CD4-positive, alpha-beta memory T cell (primary cell): Measurements from ENCODE around the gene CLECL1. TPM values are rescaled to one million over a fixed set of nuclear protein-coding genes. Genes with fewer than 3 reads are reported as not detected.
"Not testable (repeated sequence)": the region's sequence is repeated elsewhere in the genome, so short reads cannot be mapped to it uniquely, and the experiment has no call there.

Experiments used
- CTCF ChIA-PET: fragments of 350-600 bp; sonication (Branson Sonifier 250); formaldehyde crosslinking; loops from one replicate; lab custom pipeline; 2021; ENCODE audit warnings: inconsistent platforms; ENCODE audit not compliant: partially characterized antibody; lab: Charles Lee
- POLR2A ChIA-PET: fragments of 350-600 bp; sonication (Branson Sonifier 250); formaldehyde crosslinking; loops from one replicate; lab custom pipeline; 2021; ENCODE audit not compliant: partially characterized antibody; lab: Charles Lee
- DNase-seq, 5 donors: peaks; one replicate each; pipeline versions ENCODE4 v3.0.0 to v3.0.0-alpha.2; 2020 to 2022; ENCODE audit warnings: mixed read lengths in 1 of 5
- H3K27ac ChIP-seq: one replicate; pipeline ENCODE4 v1.7.0; 2013; ENCODE audit warnings: low read depth, low read length
- H3K27me3 ChIP-seq: 2 replicates; pipeline ENCODE4 v1.7.0; 2013; ENCODE audit warnings: mild to moderate bottlenecking, low read length, moderate library complexity; ENCODE audit not compliant: insufficient read depth
- H3K36me3 ChIP-seq: 2 replicates; pipeline ENCODE4 v1.7.0; 2013; ENCODE audit warnings: mild to moderate bottlenecking, low read length, moderate library complexity; ENCODE audit not compliant: insufficient read depth
- H3K4me1 ChIP-seq: 2 replicates; pipeline ENCODE4 v1.7.0; 2013; ENCODE audit warnings: mild to moderate bottlenecking, low read length, moderate library complexity; ENCODE audit not compliant: insufficient read depth
- H3K4me3 ChIP-seq, 2 donors: one replicate each; pipeline ENCODE4 v1.7.0; 2013; ENCODE audit warnings: low read length in 2 of 2, mild to moderate bottlenecking in 1 of 2
- H3K9me3 ChIP-seq, 2 donors: one replicate each; pipeline ENCODE4 v1.7.0; 2013; ENCODE audit warnings: low read length in 2 of 2, control low read depth in 1 of 2; ENCODE audit not compliant: control insufficient read depth in 1 of 2
- H3K27ac Mint-ChIP-seq, 7 donors: one replicate each; pipeline ENCODE4 v1.8.0; 2020 to 2021; ENCODE audit warnings: mixed read lengths in 7 of 7, mild to moderate bottlenecking in 6 of 7, inconsistent platforms in 3 of 7, moderate library complexity in 3 of 7
- H3K27me3 Mint-ChIP-seq, 2 donors: one replicate each; pipeline ENCODE4 v1.8.0; 2020 to 2021; ENCODE audit warnings: mixed read lengths in 2 of 2
- H3K36me3 Mint-ChIP-seq, 2 donors: one replicate each; pipeline ENCODE4 v1.8.0; 2020 to 2021; ENCODE audit warnings: mixed read lengths in 2 of 2, inconsistent platforms in 1 of 2, mild to moderate bottlenecking in 1 of 2
- H3K4me1 Mint-ChIP-seq, 4 donors: one replicate each; pipeline ENCODE4 v1.8.0; 2020 to 2021; ENCODE audit warnings: mixed read lengths in 4 of 4, mild to moderate bottlenecking in 1 of 4
- H3K4me3 Mint-ChIP-seq, 8 donors: one replicate each; pipeline ENCODE4 v1.8.0; 2020 to 2021; ENCODE audit warnings: mixed read lengths in 8 of 8, mild to moderate bottlenecking in 7 of 8, moderate library complexity in 6 of 8, inconsistent platforms in 3 of 8
- H3K9me3 Mint-ChIP-seq, 8 donors: one replicate each; pipeline ENCODE4 v1.8.0; 2020 to 2021; ENCODE audit warnings: mixed read lengths in 8 of 8, mild to moderate bottlenecking in 5 of 8, inconsistent platforms in 3 of 8, moderate library complexity in 1 of 8
- intact Hi-C: fragments of 100-400 bp; cut with micrococcal nuclease; formaldehyde crosslinking; loops from one replicate; pipeline ENCODE4 v1.15.1; 2023
- polyA plus RNA-seq, 2 donors: library from polyadenylated mRNA; unstranded; fragments of 300-500 nt; fragmentation: Illumina TruSeq; gene quantifications; one replicate each; pipeline ENCODE4 v1.2.3, GENCODE V29; 2021
- total RNA-seq, 2 experiments: library from RNA; stranded (reverse); gene quantifications; one replicate each; pipeline ENCODE4 v1.2.3, GENCODE V29; 2021

Gene CLECL1
- total and polyA plus RNA-seq, 4 experiments from 2014 or later = 4.3 to 8.6 (median 7.4) TPM

DNA sequence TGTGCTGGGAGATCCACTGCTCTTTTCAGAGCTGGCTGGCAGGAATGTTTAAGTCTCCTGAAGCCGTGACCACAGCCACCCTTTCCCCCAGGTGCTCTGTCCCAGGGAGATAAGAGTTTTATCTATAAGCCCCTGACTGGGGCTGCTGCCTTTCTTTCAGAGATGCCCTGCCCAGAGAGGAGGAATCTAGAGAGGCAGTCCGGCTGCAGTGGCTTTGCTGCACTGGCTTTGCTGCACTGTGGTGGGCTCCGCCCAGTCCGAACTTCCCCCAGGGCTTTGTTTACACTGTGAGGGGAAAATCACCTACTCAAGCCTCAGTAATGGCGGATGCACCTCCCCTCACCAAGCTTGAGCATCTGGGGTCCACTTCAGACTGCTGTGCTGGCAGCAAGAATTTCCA is 47.5 kb downstream of the CLECL1 start:
- H3K4me3 ChIP-seq = peak overlapping the region in 1 of 2 donors; percentile 10
- peak overlapping the region; percentile 3 for H3K27ac ChIP-seq
- H3K9me3 Mint-ChIP-seq = peaks cover 0 to 50% (median 32%) of the 10 kb centered on the region in 8 donors
- peak overlapping the region in 7 of 8 donors; percentile 20 to 79 (median 66) for H3K4me3 Mint-ChIP-seq
- POLR2A ChIA-PET = interaction anchor here (0.9 to 20.4 kb wide), 8 partner anchors 8 to 90 kb away, joined by 3 to 850 read pairs (median 12); partner anchors contain the start of gene CLEC2D
- CTCF ChIA-PET = interaction anchor here (0.6 to 3.5 kb wide), 5 partner anchors 9 to 46 kb away, joined by 3 to 15 read pairs (median 5); no protein-coding TSS in a partner anchor
- peak overlapping the region in 4 of 7 donors; percentile 18 to 93 (median 82) for H3K27ac Mint-ChIP-seq
- peaks cover 84 to 86% of the 10 kb centered on the region in 2 donors for H3K36me3 Mint-ChIP-seq
- intact Hi-C loops, H3K27me3 ChIP-seq, DNase-seq, H3K27me3 Mint-ChIP-seq, H3K9me3 ChIP-seq: not testable (repeated sequence)
- H3K4me1 Mint-ChIP-seq = peaks cover 45 to 73% (median 64%) of the 10 kb centered on the region in 4 donors
- H3K36me3 ChIP-seq = peaks cover 65% of the 10 kb centered on the region
- peaks cover 76% of the 10 kb centered on the region for H3K4me1 ChIP-seq

DNA sequence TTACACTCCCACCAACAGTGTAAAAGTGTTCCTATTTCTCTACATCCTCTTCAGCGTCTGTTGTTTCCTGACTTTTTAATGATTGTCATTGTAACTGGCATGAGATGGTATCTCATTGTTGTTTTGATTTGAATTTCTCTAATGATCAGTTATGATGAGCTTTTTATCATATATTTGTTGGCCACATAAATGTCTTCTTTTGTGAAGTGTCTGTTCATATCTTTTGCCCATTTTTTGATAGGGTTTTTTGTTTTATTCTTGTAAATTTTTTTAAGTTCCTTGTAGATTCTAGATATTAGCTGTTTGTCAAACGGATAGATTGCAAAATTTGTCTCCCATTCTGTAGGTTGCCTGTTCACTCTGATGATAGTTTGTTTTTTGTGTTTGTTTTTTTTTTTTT is 49.9 kb downstream of the CLECL1 start:
- not testable (repeated sequence) for DNase-seq, H3K9me3 ChIP-seq, H3K4me3 ChIP-seq, H3K27me3 Mint-ChIP-seq, H3K27ac ChIP-seq, H3K27me3 ChIP-seq
- CTCF ChIA-PET = interaction anchor here (0.7 to 3.9 kb wide), 4 partner anchors 14 to 25 kb away, joined by 3 to 22 read pairs (median 3); no protein-coding TSS in a partner anchor
- Mint-ChIP-seq H3K36me3 (peaks cover 77 to 79% of the 10 kb centered on the region in 2 donors), H3K4me1 (peaks cover 57 to 83% (median 74%) of the 10 kb centered on the region in 4 donors), H3K27ac (peak overlapping the region in 5 of 7 donors; percentile 30 to 82 (median 80)), H3K9me3 (peaks cover 0 to 41% (median 23%) of the 10 kb centered on the region in 8 donors), H3K4me3 (peak overlapping the region; percentile 5 to 72 (median 36))
- POLR2A ChIA-PET = interaction anchor here (0.6 to 20.4 kb wide), 7 partner anchors 9 to 75 kb away, joined by 3 to 850 read pairs (median 5); partner anchors contain the start of gene CLEC2D
- Histone ChIP-seq H3K4me1 (peaks cover 83% of the 10 kb centered on the region), H3K36me3 (peaks cover 51% of the 10 kb centered on the region)
- intact Hi-C loops = loop anchor here (5.0 kb wide), 1 partner anchor 36 kb away; no protein-coding TSS in a partner anchor

DNA sequence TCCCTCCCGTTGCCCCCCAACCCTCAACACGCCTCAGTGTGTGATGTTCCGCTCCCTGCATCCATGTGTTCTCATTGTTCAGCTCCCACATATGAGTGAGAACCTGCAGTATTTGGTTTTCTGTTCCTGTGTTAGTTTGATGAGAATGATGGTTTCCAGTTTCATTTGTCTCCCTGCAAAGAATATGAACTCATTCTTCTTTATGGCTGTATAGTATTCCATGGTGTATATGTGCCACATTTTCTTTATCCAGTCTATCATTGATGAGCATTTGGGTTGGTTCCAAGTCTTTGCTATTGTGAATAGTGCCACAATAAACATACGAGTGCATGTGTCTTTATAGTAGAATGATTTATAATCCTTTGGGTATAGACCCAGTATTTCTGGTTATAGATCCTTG is 50.4 kb downstream of the CLECL1 start:
- Histone ChIP-seq H3K36me3 (peaks cover 48% of the 10 kb centered on the region), H3K4me1 (peaks cover 84% of the 10 kb centered on the region)
- not testable (repeated sequence) for H3K4me3 ChIP-seq, H3K27me3 Mint-ChIP-seq, H3K9me3 ChIP-seq, H3K27me3 ChIP-seq, DNase-seq, H3K27ac ChIP-seq
- POLR2A ChIA-PET = interaction anchor here (0.6 to 20.4 kb wide), 7 partner anchors 9 to 74 kb away, joined by 3 to 850 read pairs (median 5); partner anchors contain the start of gene CLEC2D
- Mint-ChIP-seq H3K9me3 (peaks cover 0 to 41% (median 23%) of the 10 kb centered on the region in 8 donors), H3K4me3 (peak overlapping the region in 7 of 8 donors; percentile 5 to 72 (median 31)), H3K4me1 (peaks cover 60 to 87% (median 76%) of the 10 kb centered on the region in 4 donors), H3K27ac (peak overlapping the region; percentile 30 to 82 (median 64)), H3K36me3 (peaks cover 77 to 78% of the 10 kb centered on the region in 2 donors)
- intact Hi-C loops = loop anchor here (5.0 kb wide), 1 partner anchor 35 kb away; no protein-coding TSS in a partner anchor
- CTCF ChIA-PET = interaction anchor here (0.7 to 3.9 kb wide), 6 partner anchors 14 to 60 kb away, joined by 3 to 22 read pairs (median 4); no protein-coding TSS in a partner anchor

DNA sequence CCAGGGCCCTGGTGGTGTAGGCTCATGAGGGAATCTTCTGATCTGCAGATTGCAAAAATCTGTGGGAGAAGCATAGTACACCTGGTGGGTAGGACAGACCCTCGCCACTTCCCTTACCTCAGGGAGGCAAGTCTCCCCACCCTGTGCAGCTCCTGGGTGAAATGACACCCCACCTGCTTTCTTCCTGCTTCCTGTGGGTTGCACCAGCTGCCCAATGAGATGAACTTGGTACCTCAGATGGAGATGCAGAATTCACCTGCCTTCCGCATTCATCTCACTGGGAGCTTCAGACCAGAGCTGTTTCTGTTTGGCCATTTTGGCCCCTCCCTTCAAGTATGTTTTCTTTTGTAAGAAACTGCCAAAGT is 58.7 kb downstream of the CLECL1 start:
- intact Hi-C loops = loop anchor here (1.0 kb wide), 1 partner anchor 34 kb away; no protein-coding TSS in a partner anchor
- Histone ChIP-seq H3K36me3 (peaks cover 4% of the 10 kb centered on the region), H3K4me3 (peak overlapping the region; percentile 32 to 74), H3K27me3 (no peaks in the 10 kb centered on the region), H3K27ac (peak overlapping the region; percentile 79), H3K4me1 (peaks cover 70% of the 10 kb centered on the region), H3K9me3 (no peaks in the 10 kb centered on the region)
- Mint-ChIP-seq H3K4me1 (peaks cover 42 to 88% (median 60%) of the 10 kb centered on the region in 4 donors), H3K27me3 (no peaks in the 10 kb centered on the region), H3K36me3 (peaks cover 44 to 53% of the 10 kb centered on the region in 2 donors), H3K27ac (peak overlapping the region; percentile 79 to 98 (median 96)), H3K4me3 (peak overlapping the region; percentile 87 to 95 (median 94)), H3K9me3 (peaks cover 0 to 6% (median 0%) of the 10 kb centered on the region in 8 donors)
- ChIA-PET CTCF (interaction anchor here (0.7 to 2.7 kb wide), 7 partner anchors 12 to 63 kb away, joined by 3 to 12 read pairs (median 3); no protein-coding TSS in a partner anchor), POLR2A (interaction anchor here (0.9 to 20.4 kb wide), 14 partner anchors 9 to 195 kb away, joined by 3 to 850 read pairs (median 8); partner anchors contain the start of genes CD69, CLEC2B and CLEC2D)
- DNase-seq = peak; percentile 56 to 71 (median 66)

DNA sequence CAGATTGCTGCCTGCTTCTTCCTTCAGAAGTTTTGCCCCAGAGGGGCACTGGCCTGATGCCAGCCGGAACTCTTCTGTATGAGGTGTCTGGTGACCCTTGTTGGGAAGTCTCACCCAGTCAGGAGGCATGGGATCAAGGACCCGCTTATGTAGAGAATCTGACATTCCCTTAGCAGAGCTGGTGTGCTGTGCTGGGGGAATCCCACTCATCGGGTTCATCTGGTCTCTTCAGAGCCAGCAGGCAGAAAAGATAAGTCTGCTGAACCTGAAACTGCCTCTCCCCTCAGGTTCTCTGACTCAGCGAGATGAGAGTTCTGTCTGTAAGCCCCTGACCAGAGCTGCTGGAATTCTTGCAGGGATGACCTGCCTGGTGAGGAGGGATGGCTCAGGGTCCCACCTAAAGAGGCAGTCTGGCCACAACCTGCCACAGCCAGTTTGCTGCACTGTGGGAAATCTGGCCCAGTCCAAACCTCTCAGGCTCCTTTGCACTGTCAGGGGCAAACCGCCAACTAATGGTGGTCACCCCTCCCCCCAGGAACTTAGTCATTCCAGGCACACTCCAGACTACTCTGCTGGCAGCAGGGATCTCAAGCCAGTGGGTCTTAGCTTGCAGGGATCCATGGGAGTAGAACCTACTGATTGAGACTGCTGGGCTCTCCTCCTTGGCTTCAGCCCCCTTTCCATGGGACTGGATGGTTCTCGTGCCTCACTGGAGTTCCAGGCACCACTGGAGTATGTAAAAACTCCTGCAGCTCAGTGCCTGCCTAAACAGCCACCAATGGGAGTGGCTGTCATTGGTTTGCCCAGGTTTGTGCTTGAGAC is 59.3 kb downstream of the CLECL1 start:
- Histone ChIP-seq H3K9me3 (no peaks in the 10 kb centered on the region), H3K36me3 (peaks cover 4% of the 10 kb centered on the region), H3K4me1 (peaks cover 72% of the 10 kb centered on the region), H3K4me3 (peak overlapping the region; percentile 32 to 74), H3K27me3 (no peaks in the 10 kb centered on the region), H3K27ac (peak overlapping the region; percentile 79)
- Mint-ChIP-seq H3K27me3 (no peaks in the 10 kb centered on the region), H3K9me3 (peaks cover 0 to 6% (median 0%) of the 10 kb centered on the region in 8 donors), H3K27ac (peak overlapping the region; percentile 79 to 98 (median 96)), H3K4me1 (peaks cover 44 to 89% (median 61%) of the 10 kb centered on the region in 4 donors), H3K4me3 (peak overlapping the region; percentile 87 to 95 (median 94)), H3K36me3 (peaks cover 44 to 53% of the 10 kb centered on the region in 2 donors)
- ChIA-PET POLR2A (interaction anchor here (0.9 to 20.4 kb wide), 17 partner anchors 10 to 195 kb away, joined by 3 to 850 read pairs (median 7); partner anchors contain the start of genes CD69, CLEC2B and CLEC2D), CTCF (interaction anchor here (0.7 to 2.7 kb wide), 8 partner anchors 11 to 62 kb away, joined by 3 to 12 read pairs (median 3); no protein-coding TSS in a partner anchor)
- peak; percentile 46 to 81 (median 56) for DNase-seq
- intact Hi-C loops = loop anchor here (1.0 to 2.0 kb wide), 3 partner anchors 8 to 35 kb away; no protein-coding TSS in a partner anchor
